ENCODE data around the gene CMTR1.

DNA sequence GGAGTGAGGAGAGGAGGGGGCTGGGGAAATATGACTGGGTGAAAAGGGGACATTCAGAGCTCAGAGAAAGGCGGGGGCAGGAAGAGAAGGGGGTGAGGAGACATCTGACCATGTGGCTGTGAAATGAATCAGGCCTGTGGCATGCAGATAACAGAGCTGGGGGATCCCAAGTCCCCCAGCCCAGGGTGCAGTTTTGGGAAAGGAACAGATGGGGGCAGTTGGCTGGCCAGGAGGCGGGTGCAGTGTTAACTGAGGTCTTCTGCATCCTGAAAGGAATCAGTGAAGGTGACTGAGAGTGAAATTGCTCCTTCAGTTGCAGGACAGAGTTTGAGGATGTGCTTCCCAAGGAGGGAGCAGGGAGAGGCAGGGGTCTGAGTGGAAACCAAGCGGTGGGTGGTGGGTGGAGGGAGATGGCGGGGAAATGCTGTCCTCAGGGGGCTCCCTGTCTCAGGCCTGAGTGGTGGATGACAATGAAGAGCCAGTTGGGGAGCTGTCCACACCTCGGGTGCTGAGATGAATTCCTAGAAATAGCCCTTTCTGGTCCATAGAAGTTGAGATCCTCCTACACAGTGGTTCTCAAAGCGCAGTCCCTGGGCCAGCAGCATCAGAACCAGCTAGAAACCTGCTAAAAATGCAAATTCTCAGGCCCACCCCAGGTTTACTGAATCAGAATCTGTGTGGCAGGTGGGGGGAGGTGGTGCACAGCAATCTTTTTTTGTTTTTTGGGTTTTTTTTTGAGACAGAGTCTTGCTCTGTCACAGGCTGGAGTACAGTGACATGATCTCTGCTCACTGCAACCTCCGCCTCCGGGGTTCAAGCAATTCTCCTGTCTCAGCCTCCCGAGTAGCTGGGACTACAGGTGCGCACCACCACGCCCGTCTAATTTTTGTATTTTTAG, 92.7 kb downstream of the CMTR1 start:
- no peak for TF ChIP-seq POLR2A (IDR thresholded peaks at IDR 0.05)
- TF ChIP-seq, protein P1, sequence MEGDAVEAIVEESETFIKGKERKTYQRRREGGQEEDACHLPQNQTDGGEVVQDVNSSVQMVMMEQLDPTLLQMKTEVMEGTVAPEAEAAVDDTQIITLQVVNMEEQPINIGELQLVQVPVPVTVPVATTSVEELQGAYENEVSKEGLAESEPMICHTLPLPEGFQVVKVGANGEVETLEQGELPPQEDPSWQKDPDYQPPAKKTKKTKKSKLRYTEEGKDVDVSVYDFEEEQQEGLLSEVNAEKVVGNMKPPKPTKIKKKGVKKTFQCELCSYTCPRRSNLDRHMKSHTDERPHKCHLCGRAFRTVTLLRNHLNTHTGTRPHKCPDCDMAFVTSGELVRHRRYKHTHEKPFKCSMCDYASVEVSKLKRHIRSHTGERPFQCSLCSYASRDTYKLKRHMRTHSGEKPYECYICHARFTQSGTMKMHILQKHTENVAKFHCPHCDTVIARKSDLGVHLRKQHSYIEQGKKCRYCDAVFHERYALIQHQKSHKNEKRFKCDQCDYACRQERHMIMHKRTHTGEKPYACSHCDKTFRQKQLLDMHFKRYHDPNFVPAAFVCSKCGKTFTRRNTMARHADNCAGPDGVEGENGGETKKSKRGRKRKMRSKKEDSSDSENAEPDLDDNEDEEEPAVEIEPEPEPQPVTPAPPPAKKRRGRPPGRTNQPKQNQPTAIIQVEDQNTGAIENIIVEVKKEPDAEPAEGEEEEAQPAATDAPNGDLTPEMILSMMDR (IDR thresholded peaks at IDR 0.05), result no peak

Data from body of pancreas (tissue), 4 donors.